SK-N-MC (cell line): ENCODE results near the gene DCST2.

Source experiments
- DNase-seq: peaks from one replicate; pipeline ENCODE4 v3.0.0-alpha.2; 2011; ENCODE audit warnings: low read depth, low spot score
- H3K27ac ChIP-seq: fragments of 200-600 bp; sonication (generic); 2 replicates; pipeline ENCODE4 v1.5.1; 2016; ENCODE audit warnings: mixed run types
- H3K36me3 ChIP-seq: fragments of 200-600 bp; sonication (generic); 2 replicates; pipeline ENCODE4 v1.6.1; 2017; ENCODE audit warnings: antibody characterized with exemption, low read length, mixed read lengths; ENCODE audit not compliant: insufficient read depth
- H3K4me3 ChIP-seq: fragments of 200-600 bp; sonication (generic); 2 replicates; pipeline ENCODE4 v1.5.1; 2016
- H3K9ac ChIP-seq: fragments of 200-600 bp; sonication (generic); 2 replicates; pipeline ENCODE4 v1.8.0; 2017; ENCODE audit warnings: mixed run types, mixed read lengths; ENCODE audit not compliant: insufficient read length
- H3K9me3 ChIP-seq: fragments of 200-600 bp; sonication (generic); 2 replicates; pipeline ENCODE4 v1.6.1; 2017; ENCODE audit warnings: low read depth, mild to moderate bottlenecking, antibody characterized with exemption, low read length, moderate library complexity, mixed read lengths
- EZH2 ChIP-seq: fragments of 200-600 bp; sonication (generic); IDR thresholded peaks from one replicate; pipeline ENCODE4 v1.6.1; 2017; ENCODE audit warnings: antibody characterized with exemption
- FOXP2 ChIP-seq: optimal IDR thresholded peaks from 2 replicates; pipeline ENCODE3; 2011; ENCODE audit warnings: mild to moderate bottlenecking, moderate library complexity; ENCODE audit not compliant: insufficient read depth; ENCODE audit errors: extremely low read length, control extremely low read depth
- POLR2AphosphoS5 ChIP-seq: IDR thresholded peaks from 2 replicates; pipeline ENCODE4 v1.6.1; 2012; ENCODE audit warnings: mild to moderate bottlenecking, low read depth, low read length, borderline replicate concordance

DCST2 gene

GRCh38 chr1:155001675-155002463, 31.7 kb downstream of the DCST2 start:
- no peaks in the 10 kb centered on the region for H3K36me3 ChIP-seq
- no peaks in the 10 kb centered on the region for H3K9me3 ChIP-seq
- H3K4me3 ChIP-seq: peak overlapping the region; percentile 95
- peak overlapping the region; percentile 9 for H3K9ac ChIP-seq
- peak overlapping the region; percentile 96 for H3K27ac ChIP-seq
- no peak for TF ChIP-seq FOXP2
- no peak; the same call in 1 of the 2 replicates for TF ChIP-seq POLR2AphosphoS5
- no peak for TF ChIP-seq EZH2
- peak; percentile 82 for DNase-seq

GRCh38 chr1:155001425-155001674, 32.2 kb downstream of the DCST2 start:
- peak overlapping the region; percentile 95 for H3K4me3 ChIP-seq
- TF ChIP-seq FOXP2 (no peak), POLR2AphosphoS5 (no peak), EZH2 (no peak)
- no peak for DNase-seq
- H3K36me3 ChIP-seq: no peaks in the 10 kb centered on the region
- peak overlapping the region; percentile 96 for H3K27ac ChIP-seq
- H3K9me3 ChIP-seq: no peaks in the 10 kb centered on the region
- H3K9ac ChIP-seq: peak overlapping the region; percentile 9

- Histone ChIP-seq H3K9me3 (no peaks in the 10 kb centered on the region), H3K4me3 (peak overlapping the region; percentile 95), H3K27ac (peak overlapping the region; percentile 96), H3K36me3 (no peaks in the 10 kb centered on the region), H3K9ac (peak overlapping the region; percentile 80)
- TF ChIP-seq FOXP2 (no peak), POLR2AphosphoS5 (no peak; the same call in 1 of the 2 replicates), EZH2 (no peak)
- no peak for DNase-seq
Observed at GRCh38 chr1:155000726-155001424, 32.7 kb downstream of the DCST2 start.

GRCh38 chr1:155000411-155000725, 33.2 kb downstream of the DCST2 start:
- H3K4me3 ChIP-seq: peak overlapping the region; percentile 95
- no peak for DNase-seq

GRCh38 chr1:154999571-155000410, 33.8 kb downstream of the DCST2 start:
- no peaks in the 10 kb centered on the region for H3K9me3 ChIP-seq
- no peaks in the 10 kb centered on the region for H3K36me3 ChIP-seq
- peak overlapping the region; percentile 74 for H3K9ac ChIP-seq
- TF ChIP-seq FOXP2: no peak
- peak; percentile 71; the same call in 1 of the 2 replicates for TF ChIP-seq POLR2AphosphoS5
- DNase-seq: no peak
- peak overlapping the region; percentile 95 for H3K27ac ChIP-seq
- peak overlapping the region; percentile 95 for H3K4me3 ChIP-seq

More at GRCh38 chr1:155000411-155000725, 33.2 kb downstream of the DCST2 start:
- Histone ChIP-seq H3K36me3 (no peaks in the 10 kb centered on the region), H3K9ac (peak overlapping the region; percentile 80), H3K27ac (peak overlapping the region; percentile 96), H3K9me3 (no peaks in the 10 kb centered on the region)
- TF ChIP-seq FOXP2: no peak
- no peak for TF ChIP-seq POLR2AphosphoS5
- no peak for TF ChIP-seq EZH2

- Histone ChIP-seq H3K9ac (peak overlapping the region; percentile 40), H3K9me3 (no peaks in the 10 kb centered on the region), H3K4me3 (peak overlapping the region; percentile 95), H3K27ac (peak overlapping the region; percentile 95), H3K36me3 (no peaks in the 10 kb centered on the region)
- peak; percentile 79 for DNase-seq
- peak; percentile 38 for TF ChIP-seq FOXP2
- peak; percentile 52 for TF ChIP-seq POLR2AphosphoS5
- no peak for TF ChIP-seq EZH2
Observed at GRCh38 chr1:154998818-154999570, 34.6 kb downstream of the DCST2 start.

DNA sequence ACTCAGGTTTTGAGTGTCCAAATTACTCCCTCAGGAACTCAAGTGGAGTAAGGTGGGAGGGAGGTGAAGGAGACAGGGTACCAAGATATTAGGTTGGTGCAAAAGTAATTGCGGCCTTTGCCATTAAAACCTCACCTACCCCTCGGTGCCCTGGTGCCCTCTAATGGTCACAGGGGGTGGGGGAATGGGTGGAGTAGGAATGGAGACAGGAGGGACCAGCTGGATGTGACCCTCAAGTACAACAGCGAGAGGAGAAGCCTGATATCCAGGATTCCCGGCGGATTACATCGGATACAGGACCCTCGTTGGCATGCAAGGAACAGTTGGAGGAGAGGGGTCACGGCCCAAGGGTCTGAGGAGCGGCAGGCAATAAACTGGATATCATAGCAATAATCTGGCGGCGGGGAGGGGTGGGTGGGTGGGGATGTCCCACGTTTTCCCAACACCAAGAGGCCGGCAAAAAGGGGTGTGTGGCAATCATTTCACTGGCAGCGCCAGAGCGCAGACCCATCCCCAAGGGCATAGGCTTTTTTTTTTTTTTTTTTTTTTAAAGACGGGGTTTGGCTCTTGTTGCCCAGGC, 35.3 kb downstream of the DCST2 start:
- DNase-seq: no peak
- Histone ChIP-seq H3K9ac (no peak overlapping the region), H3K36me3 (no peaks in the 10 kb centered on the region), H3K9me3 (no peaks in the 10 kb centered on the region), H3K27ac (0 out of 2 replicates have a peak overlapping the region, but pooled peaks have one; percentile 42), H3K4me3 (no peak overlapping the region)
- TF ChIP-seq EZH2: no peak
- no peak for TF ChIP-seq FOXP2
- TF ChIP-seq POLR2AphosphoS5: no peak
